IMR-90 (cell line): ENCODE data around the gene MSI2. TPM values are rescaled to one million over a fixed set of nuclear protein-coding genes. Genes with fewer than 3 reads are reported as not detected.

Experiments used
- ATAC-seq: fragments of 200-7000 bp; cut with Tn5 transposase; 2 replicates; pipeline ENCODE4 v1.9.1; 2020; ENCODE audit warnings: low read depth, mild to moderate bottlenecking, moderate library complexity
- BruUV-seq: library from RNA; stranded (reverse); fragments of 400-500 nt; replicated peaks from 2 replicates; lab custom pipeline; 2021; lab: Mats Ljungman, UMichigan
- CTCF ChIA-PET: fragments of 300-600 bp; formaldehyde crosslinking; extraction: SDS; loops from one replicate; lab custom pipeline; 2021; ENCODE audit warnings: antibody characterized with exemption; lab: Yijun Ruan, JAX
- POLR2A ChIA-PET: fragments of 300-600 bp; sonication (Branson Sonifier 250); formaldehyde crosslinking; loops from one replicate; lab custom pipeline; 2022; ENCODE audit warnings: antibody characterized with exemption; ENCODE audit not compliant: unreplicated experiment; lab: Charles Lee
- DNase-seq: peaks from one replicate; pipeline ENCODE4 v3.0.0; 2013
- H2AFZ ChIP-seq: replicated peaks from 2 replicates; pipeline ENCODE3; 2013; ENCODE audit warnings: low read length, mild to moderate bottlenecking; ENCODE audit not compliant: poor library complexity
- H2AK5ac ChIP-seq: 2 replicates; pipeline ENCODE4 v1.6.1; 2013; ENCODE audit warnings: low read depth, low read length, inconsistent platforms
- H2AK9ac ChIP-seq: replicated peaks from 2 replicates; pipeline ENCODE3; 2013; ENCODE audit warnings: mild to moderate bottlenecking, low read depth, low read length, moderate library complexity; ENCODE audit not compliant: poor library complexity
- H2BK120ac ChIP-seq: 2 replicates; pipeline ENCODE4 v1.6.1; 2013; ENCODE audit warnings: low read depth, low read length, inconsistent platforms
- H2BK15ac ChIP-seq: 3 replicates; pipeline ENCODE4 v1.6.1; 2013; ENCODE audit warnings: low read depth, low read length, inconsistent platforms
- H2BK20ac ChIP-seq: 2 replicates; pipeline ENCODE4 v1.6.1; 2013; ENCODE audit warnings: low read depth, mild to moderate bottlenecking, inconsistent platforms, low read length, moderate library complexity
- H2BK5ac ChIP-seq: 2 replicates; pipeline ENCODE4 v1.6.1; 2013; ENCODE audit warnings: mild to moderate bottlenecking, low read depth, low read length, inconsistent platforms; ENCODE audit not compliant: poor library complexity, severe bottlenecking
- H3K14ac ChIP-seq: replicated peaks from 2 replicates; pipeline ENCODE4 v1.6.1; 2013; ENCODE audit warnings: low read depth, low read length, inconsistent platforms
- H3K18ac ChIP-seq: 2 replicates; pipeline ENCODE4 v1.6.1; 2013; ENCODE audit warnings: low read depth, low read length, control low read depth
- H3K23ac ChIP-seq: 2 replicates; pipeline ENCODE4 v1.6.1; 2013; ENCODE audit warnings: low read depth, low read length, inconsistent platforms
- H3K27ac ChIP-seq: 2 replicates; pipeline ENCODE4 v1.5.1; 2013; ENCODE audit warnings: mild to moderate bottlenecking, control low read depth, low read length; ENCODE audit not compliant: insufficient read depth
- H3K27me3 ChIP-seq: 2 replicates; pipeline ENCODE4 v1.6.1; 2013; ENCODE audit warnings: low read length; ENCODE audit not compliant: control insufficient read depth, insufficient read depth
- H3K36me3 ChIP-seq: 2 replicates; pipeline ENCODE4 v1.6.1; 2013; ENCODE audit warnings: low read length, mixed read lengths; ENCODE audit not compliant: control insufficient read depth, insufficient read depth
- H3K4ac ChIP-seq: 2 replicates; pipeline ENCODE4 v1.6.1; 2013; ENCODE audit warnings: low read depth, low read length, inconsistent platforms
- H3K4me1 ChIP-seq: 2 replicates; pipeline ENCODE4 v1.6.1; 2013; ENCODE audit warnings: low read length, mixed read lengths; ENCODE audit not compliant: control insufficient read depth, insufficient read depth
- H3K4me2 ChIP-seq: 2 replicates; pipeline ENCODE4 v1.6.1; 2013; ENCODE audit warnings: low read depth, mild to moderate bottlenecking, control low read depth, low read length, moderate library complexity
- H3K4me3 ChIP-seq: 2 replicates; pipeline ENCODE4 v1.5.1; 2013; ENCODE audit warnings: low read depth, mild to moderate bottlenecking, control low read depth, low read length, moderate library complexity; ENCODE audit not compliant: insufficient read depth
- H3K56ac ChIP-seq: 2 replicates; pipeline ENCODE4 v1.6.1; 2013; ENCODE audit warnings: low read length, inconsistent platforms; ENCODE audit not compliant: insufficient read depth; ENCODE audit errors: extremely low read depth
- H3K79me1 ChIP-seq, 2 experiments: 2 replicates each; pipeline ENCODE4 v1.6.1; 2013; ENCODE audit warnings: low read length in 2 of 2, inconsistent platforms in 1 of 2, low read depth in 1 of 2
- H3K9ac ChIP-seq: 2 replicates; pipeline ENCODE4 v1.6.1; 2013; ENCODE audit warnings: low read depth, low read length, control low read depth
- H3K9me1 ChIP-seq: 2 replicates; pipeline ENCODE4 v1.6.1; 2013; ENCODE audit warnings: low read length, inconsistent platforms; ENCODE audit not compliant: insufficient read depth
- H3K9me3 ChIP-seq: 2 replicates; pipeline ENCODE4 v1.6.1; 2013; ENCODE audit warnings: low read length; ENCODE audit not compliant: control insufficient read depth, insufficient read depth
- H4K20me1 ChIP-seq: 2 replicates; pipeline ENCODE4 v1.6.1; 2013; ENCODE audit warnings: low read length, inconsistent platforms; ENCODE audit not compliant: insufficient read depth
- H4K5ac ChIP-seq: 2 replicates; pipeline ENCODE4 v1.6.1; 2013; ENCODE audit warnings: mild to moderate bottlenecking, low read depth, low read length, control low read depth
- H4K8ac ChIP-seq, 2 experiments: 2 replicates each; pipeline ENCODE4 v1.6.1; 2013; ENCODE audit warnings: low read depth in 2 of 2, low read length in 2 of 2, control low read depth in 1 of 2, inconsistent platforms in 1 of 2
- H4K91ac ChIP-seq: 2 replicates; pipeline ENCODE4 v1.6.1; 2013; ENCODE audit warnings: low read depth, low read length, inconsistent platforms; ENCODE audit not compliant: insufficient read depth
- BHLHE40 ChIP-seq: fragments of 150-350 bp; IDR thresholded peaks from 2 replicates; pipeline ENCODE4 v1.6.1; 2016; ENCODE audit warnings: mild to moderate bottlenecking, low read depth, low read length
- CEBPB ChIP-seq: IDR thresholded peaks from 2 replicates; pipeline ENCODE4 v1.6.1; 2012; ENCODE audit warnings: low read depth, low read length, improper control_type of control experiment
- CHD1 ChIP-seq: IDR thresholded peaks from 2 replicates; pipeline ENCODE4 v1.6.1; 2012; ENCODE audit warnings: low read depth, low read length, improper control_type of control experiment
- FOS ChIP-seq: fragments of 150-350 bp; IDR thresholded peaks from 2 replicates; pipeline ENCODE4 v1.6.1; 2016; ENCODE audit warnings: low read depth, low read length
- MAFK ChIP-seq: IDR thresholded peaks from 2 replicates; pipeline ENCODE4 v1.6.1; 2012; ENCODE audit warnings: low read depth, low read length, improper control_type of control experiment
- MAZ ChIP-seq: IDR thresholded peaks from 2 replicates; pipeline ENCODE4 v1.6.1; 2012; ENCODE audit warnings: low read depth, mild to moderate bottlenecking, low read length, improper control_type of control experiment, moderate library complexity, borderline replicate concordance
- MXI1 ChIP-seq: IDR thresholded peaks from 2 replicates; pipeline ENCODE4 v1.6.1; 2012; ENCODE audit warnings: low read depth, mild to moderate bottlenecking, low read length, moderate library complexity, borderline replicate concordance
- POLR2A ChIP-seq: IDR thresholded peaks from 2 replicates; pipeline ENCODE4 v1.6.1; 2012; ENCODE audit warnings: mild to moderate bottlenecking, low read depth, low read length
- RAD21 ChIP-seq: IDR thresholded peaks from 2 replicates; pipeline ENCODE4 v1.6.1; 2012; ENCODE audit warnings: low read length, improper control_type of control experiment
- RCOR1 ChIP-seq: IDR thresholded peaks from 2 replicates; pipeline ENCODE4 v1.6.1; 2012; ENCODE audit warnings: mild to moderate bottlenecking, low read length, improper control_type of control experiment; ENCODE audit not compliant: insufficient replicate concordance
- RFX5 ChIP-seq: IDR thresholded peaks from 2 replicates; pipeline ENCODE4 v1.8.0; 2012; ENCODE audit warnings: low read depth, mild to moderate bottlenecking, low read length, moderate library complexity
- SMC3 ChIP-seq: fragments of 150-350 bp; IDR thresholded peaks from 2 replicates; pipeline ENCODE4 v1.6.1; 2016; ENCODE audit warnings: low read depth, mild to moderate bottlenecking, antibody characterized with exemption, low read length, moderate library complexity
- WGBS, 2 experiments: methylation state at CpG; one replicate each; pipeline versions ENCODE4 v1.1.5 to v1.1.7; 2013; ENCODE audit warnings: missing lambda C conversion rate in 2 of 2; ENCODE audit not compliant: insufficient read length in 1 of 2; ENCODE audit errors: extremely low coverage in 2 of 2; 5-methylcytosine and 5-hydroxymethylcytosine counted together
- dilution Hi-C: fragments of 300-500 bp; cut with HindIII; formaldehyde crosslinking; loops from one replicate; pipeline ENCODE4 v1.14.3; 2018; ENCODE audit warnings: low sequenced_read_pairs; ENCODE audit not compliant: unreplicated experiment
- in situ Hi-C: fragments of 300-500 bp; cut with MboI; formaldehyde crosslinking; loops from 3 replicates; pipeline ENCODE4 v1.14.3; 2019; ENCODE audit warnings: low sequenced_read_pairs, inconsistent platforms, mixed read lengths
- intact Hi-C: fragments of 100-400 bp; cut with micrococcal nuclease; formaldehyde crosslinking; loops from 2 replicates; pipeline ENCODE4 v1.10.0; 2022
- polyA plus RNA-seq, 3 experiments: library from polyadenylated mRNA; depleted of rRNA; stranded (reverse); fragments of >200 nt; gene quantifications; 2 replicates each; pipeline ENCODE4 v1.2.3, GENCODE V29; 2012; ENCODE audit warnings: low replicate concordance in 1 of 3
- total RNA-seq: library from RNA; depleted of rRNA; stranded (reverse); fragments of >200 nt; gene quantifications from 2 replicates; pipeline ENCODE4 v1.2.3, GENCODE V29; 2012
- TF ChIP-seq, protein P1 (sequence below): conservative IDR thresholded peaks from 2 replicates; pipeline ENCODE4 v1.5.1; 2012; ENCODE audit warnings: mild to moderate bottlenecking, low read depth, low read length, improper control_type of control experiment
- TF ChIP-seq, protein P2 (sequence below): fragments of 150-350 bp; IDR thresholded peaks from 2 replicates; pipeline ENCODE4 v1.6.1; 2017; ENCODE audit warnings: mild to moderate bottlenecking, antibody characterized with exemption, low read length, low read depth
- TF ChIP-seq, protein P3 (sequence below): fragments of 150-350 bp; IDR thresholded peaks from 2 replicates; pipeline ENCODE4 v1.6.1; 2016; ENCODE audit warnings: low read depth, mild to moderate bottlenecking, low read length, moderate library complexity, borderline replicate concordance

MSI2 gene
- total and polyA plus RNA-seq, 2 of the 4 experiments (the other 2 are of a cell fraction): 13.0 to 16.0 TPM

DNA sequence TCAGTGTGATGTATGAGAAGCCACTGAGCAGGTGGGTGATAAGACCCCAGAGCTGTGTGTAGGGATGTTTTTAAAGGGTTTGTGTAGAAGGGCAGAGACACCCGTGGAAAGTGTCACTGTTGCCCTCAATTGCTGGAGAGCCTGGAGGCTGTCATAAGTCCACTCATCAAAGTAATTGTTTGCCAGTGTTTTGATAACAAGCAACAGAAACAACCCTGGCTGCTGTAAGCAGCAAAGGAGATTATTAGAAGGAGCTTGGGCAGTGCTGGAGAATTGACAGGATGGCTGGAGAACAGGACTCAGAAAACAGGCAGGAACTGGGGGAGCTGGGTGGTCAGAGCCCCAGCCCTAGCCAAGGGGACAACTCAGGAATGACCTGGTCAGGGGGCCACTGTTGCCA, 369.2 kb downstream of the MSI2 start:
- H3K14ac ChIP-seq: no peak overlapping the region
- dilution Hi-C loops (no loop called here), intact Hi-C loops (no loop called here), in situ Hi-C loops (no loop called here)
- no peak overlapping the region for H2AK5ac ChIP-seq
- H2BK20ac ChIP-seq: no peak overlapping the region
- no peak overlapping the region for H3K27ac ChIP-seq
- H3K56ac ChIP-seq: no peak overlapping the region
- no peak overlapping the region for H2BK15ac ChIP-seq
- H3K4me1 ChIP-seq: peaks cover 10% of the 10 kb centered on the region
- DNase-seq: no peak
- peaks cover 0 to 4% of the 10 kb centered on the region in 2 experiments; a peak in 1 of 4 replicates for H3K79me1 ChIP-seq
- H2AFZ ChIP-seq: no peak overlapping the region
- WGBS, 2 experiments: 20% methylated on average over 1 of the region's 1 CpG; no CpG with 5 or more reads in 1 of the 2 experiments
- no TSS peak for BruUV-seq
- H3K9ac ChIP-seq: no peak overlapping the region
- no peak overlapping the region for H2AK9ac ChIP-seq
- no peaks in the 10 kb centered on the region for H4K20me1 ChIP-seq
- no peak overlapping the region for H3K23ac ChIP-seq
- TF ChIP-seq MAFK: no peak
- no peak for TF ChIP-seq MXI1
- no peak for TF ChIP-seq CEBPB
- TF ChIP-seq, protein P1, sequence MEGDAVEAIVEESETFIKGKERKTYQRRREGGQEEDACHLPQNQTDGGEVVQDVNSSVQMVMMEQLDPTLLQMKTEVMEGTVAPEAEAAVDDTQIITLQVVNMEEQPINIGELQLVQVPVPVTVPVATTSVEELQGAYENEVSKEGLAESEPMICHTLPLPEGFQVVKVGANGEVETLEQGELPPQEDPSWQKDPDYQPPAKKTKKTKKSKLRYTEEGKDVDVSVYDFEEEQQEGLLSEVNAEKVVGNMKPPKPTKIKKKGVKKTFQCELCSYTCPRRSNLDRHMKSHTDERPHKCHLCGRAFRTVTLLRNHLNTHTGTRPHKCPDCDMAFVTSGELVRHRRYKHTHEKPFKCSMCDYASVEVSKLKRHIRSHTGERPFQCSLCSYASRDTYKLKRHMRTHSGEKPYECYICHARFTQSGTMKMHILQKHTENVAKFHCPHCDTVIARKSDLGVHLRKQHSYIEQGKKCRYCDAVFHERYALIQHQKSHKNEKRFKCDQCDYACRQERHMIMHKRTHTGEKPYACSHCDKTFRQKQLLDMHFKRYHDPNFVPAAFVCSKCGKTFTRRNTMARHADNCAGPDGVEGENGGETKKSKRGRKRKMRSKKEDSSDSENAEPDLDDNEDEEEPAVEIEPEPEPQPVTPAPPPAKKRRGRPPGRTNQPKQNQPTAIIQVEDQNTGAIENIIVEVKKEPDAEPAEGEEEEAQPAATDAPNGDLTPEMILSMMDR: no peak
- no peak for TF ChIP-seq CHD1
- TF ChIP-seq, protein P2, sequence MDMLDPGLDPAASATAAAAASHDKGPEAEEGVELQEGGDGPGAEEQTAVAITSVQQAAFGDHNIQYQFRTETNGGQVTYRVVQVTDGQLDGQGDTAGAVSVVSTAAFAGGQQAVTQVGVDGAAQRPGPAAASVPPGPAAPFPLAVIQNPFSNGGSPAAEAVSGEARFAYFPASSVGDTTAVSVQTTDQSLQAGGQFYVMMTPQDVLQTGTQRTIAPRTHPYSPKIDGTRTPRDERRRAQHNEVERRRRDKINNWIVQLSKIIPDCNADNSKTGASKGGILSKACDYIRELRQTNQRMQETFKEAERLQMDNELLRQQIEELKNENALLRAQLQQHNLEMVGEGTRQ: no peak
- no peak for TF ChIP-seq FOS
- no peak for TF ChIP-seq RFX5
- TF ChIP-seq RAD21: no peak
- no peak for TF ChIP-seq POLR2A
- TF ChIP-seq SMC3: no peak
- no peak for TF ChIP-seq BHLHE40
- TF ChIP-seq RCOR1: no peak
- TF ChIP-seq, protein P3, sequence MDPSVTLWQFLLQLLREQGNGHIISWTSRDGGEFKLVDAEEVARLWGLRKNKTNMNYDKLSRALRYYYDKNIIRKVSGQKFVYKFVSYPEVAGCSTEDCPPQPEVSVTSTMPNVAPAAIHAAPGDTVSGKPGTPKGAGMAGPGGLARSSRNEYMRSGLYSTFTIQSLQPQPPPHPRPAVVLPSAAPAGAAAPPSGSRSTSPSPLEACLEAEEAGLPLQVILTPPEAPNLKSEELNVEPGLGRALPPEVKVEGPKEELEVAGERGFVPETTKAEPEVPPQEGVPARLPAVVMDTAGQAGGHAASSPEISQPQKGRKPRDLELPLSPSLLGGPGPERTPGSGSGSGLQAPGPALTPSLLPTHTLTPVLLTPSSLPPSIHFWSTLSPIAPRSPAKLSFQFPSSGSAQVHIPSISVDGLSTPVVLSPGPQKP: no peak
- TF ChIP-seq MAZ: no peak
- ChIA-PET CTCF (no interaction called here), POLR2A (no interaction called here)
- no peak overlapping the region for H4K8ac ChIP-seq
- H3K4me2 ChIP-seq: no peak overlapping the region
- H3K4ac ChIP-seq: no peak overlapping the region; the same call in 1 of the 2 replicates
- H2BK120ac ChIP-seq: no peak overlapping the region
- no peaks in the 10 kb centered on the region for H3K27me3 ChIP-seq
- H3K18ac ChIP-seq: no peak overlapping the region
- no peak overlapping the region for H4K91ac ChIP-seq
- H3K9me3 ChIP-seq: no peaks in the 10 kb centered on the region
- peaks cover 26% of the 10 kb centered on the region; the same call in 1 of the 2 replicates for H3K9me1 ChIP-seq
- H4K5ac ChIP-seq: no peak overlapping the region
- no peak overlapping the region for H2BK5ac ChIP-seq
- H3K36me3 ChIP-seq: no peaks in the 10 kb centered on the region
- no peak for ATAC-seq
- H3K4me3 ChIP-seq: no peak overlapping the region
